Vagina (tissue), 2 donors: ENCODE data around the gene SLC12A1. TPM values are rescaled to one million over a fixed set of nuclear protein-coding genes. Genes with fewer than 3 reads are reported as not detected.

ENCODE experiments used
- DNase-seq, 2 donors: peaks; one replicate each; pipeline ENCODE4 v3.0.0-alpha.2; 2017; ENCODE audit errors: extremely low spot score in 2 of 2
- H3K27ac ChIP-seq: fragments of 200-600 bp; sonication (generic); one replicate; pipeline ENCODE4 v1.5.1; 2019
- H3K27me3 ChIP-seq: fragments of 200-600 bp; sonication (generic); one replicate; pipeline ENCODE4 v1.5.1; 2019
- H3K36me3 ChIP-seq, 2 donors: fragments of 200-600 bp; sonication (generic); one replicate each; pipeline ENCODE4 v1.5.1; 2017 to 2019
- H3K4me1 ChIP-seq: fragments of 200-600 bp; sonication (generic); one replicate; pipeline ENCODE4 v1.5.1; 2019
- H3K4me3 ChIP-seq, 2 donors: fragments of 200-600 bp; sonication (generic); 1 replicate in 1 of 2; 2 replicates in 1 of 2; pipeline ENCODE4 v1.5.1; 2016 to 2019
- H3K9me3 ChIP-seq: fragments of 200-600 bp; sonication (generic); one replicate; pipeline ENCODE4 v1.5.1; 2019
- CTCF ChIP-seq, 3 experiments: fragments of 450-650 bp in 2 of 3; fragments of 200-600 bp in 1 of 3; sonication (generic) in 1 of 3; IDR thresholded peaks; one replicate each; pipeline ENCODE4 v1.5.1; 2017 to 2019; ENCODE audit warnings: antibody characterized with exemption in 3 of 3, mild to moderate bottlenecking in 2 of 3, moderate library complexity in 2 of 3
- POLR2A ChIP-seq, 2 donors: fragments of 450-650 bp; IDR thresholded peaks; one replicate each; pipeline ENCODE4 v1.6.1; 2017; ENCODE audit warnings: antibody characterized with exemption in 2 of 2, mild to moderate bottlenecking in 2 of 2, moderate library complexity in 2 of 2
- POLR2AphosphoS5 ChIP-seq, 2 donors: sonication (generic); formaldehyde crosslinking; IDR thresholded peaks; one replicate each; pipeline ENCODE4 v1.9.0; 2017; ENCODE audit warnings: antibody characterized with exemption in 2 of 2, mild to moderate bottlenecking in 2 of 2, low read depth in 1 of 2; ENCODE audit not compliant: insufficient read depth in 1 of 2
- intact Hi-C: fragments of 100-400 bp; cut with DNase I; formaldehyde crosslinking; loops from one replicate; pipeline ENCODE4 v1.15.1; 2023
- total RNA-seq: library from RNA; depleted of rRNA; stranded (reverse); fragments of >200 nt; gene quantifications from one replicate; pipeline ENCODE4 v1.2.3, GENCODE V29; 2016

The SLC12A1 gene
- total RNA-seq, 1 donor from 2014 or later, result not detected

- DNase-seq, result no peak
- Histone ChIP-seq H3K9me3 (no peaks in the 10 kb centered on the region), H3K27ac (no peak overlapping the region), H3K4me3 (no peak overlapping the region), H3K4me1 (no peaks in the 10 kb centered on the region), H3K36me3 (no peaks in the 10 kb centered on the region), H3K27me3 (no peaks in the 10 kb centered on the region)
- no peak for TF ChIP-seq POLR2AphosphoS5 (IDR thresholded peaks at IDR 0.05; ENCODE audit: insufficient read depth in 1 of 2, low read depth in 1 of 2)
- TF ChIP-seq POLR2A (IDR thresholded peaks at IDR 0.05), result no peak
- TF ChIP-seq CTCF (IDR thresholded peaks at IDR 0.05), result no peak
- intact Hi-C loops, result no loop called here
These were observed 93.9 kb downstream of the SLC12A1 start for GRCh38 chr15:48300038-48300437.

GRCh38 chr15:48304398-48304797 lies 98.3 kb downstream of the SLC12A1 start:
- H3K4me1 ChIP-seq, result no peaks in the 10 kb centered on the region
- no peak for DNase-seq
- H3K4me3 ChIP-seq, result no peak overlapping the region
- TF ChIP-seq POLR2AphosphoS5 (IDR thresholded peaks at IDR 0.05; ENCODE audit: insufficient read depth in 1 of 2, low read depth in 1 of 2) (no peak), POLR2A (IDR thresholded peaks at IDR 0.05) (no peak), CTCF (IDR thresholded peaks at IDR 0.05) (no peak)
- no peak overlapping the region for H3K27ac ChIP-seq
- intact Hi-C loops, result no loop called here
- no peaks in the 10 kb centered on the region for H3K36me3 ChIP-seq
- H3K27me3 ChIP-seq, result no peaks in the 10 kb centered on the region
- H3K9me3 ChIP-seq, result no peaks in the 10 kb centered on the region

GRCh38 chr15:48306639-48307038 lies 100.5 kb downstream of the SLC12A1 start:
- Histone ChIP-seq H3K36me3 (no peaks in the 10 kb centered on the region), H3K4me1 (no peaks in the 10 kb centered on the region), H3K27ac (no peak overlapping the region), H3K9me3 (no peaks in the 10 kb centered on the region), H3K27me3 (no peaks in the 10 kb centered on the region), H3K4me3 (no peak overlapping the region)
- TF ChIP-seq POLR2A (IDR thresholded peaks at IDR 0.05), result no peak
- TF ChIP-seq POLR2AphosphoS5 (IDR thresholded peaks at IDR 0.05; ENCODE audit: insufficient read depth in 1 of 2, low read depth in 1 of 2), result no peak
- TF ChIP-seq CTCF (IDR thresholded peaks at IDR 0.05), result no peak
- no peak for DNase-seq
- intact Hi-C loops, result no loop called here

DNA sequence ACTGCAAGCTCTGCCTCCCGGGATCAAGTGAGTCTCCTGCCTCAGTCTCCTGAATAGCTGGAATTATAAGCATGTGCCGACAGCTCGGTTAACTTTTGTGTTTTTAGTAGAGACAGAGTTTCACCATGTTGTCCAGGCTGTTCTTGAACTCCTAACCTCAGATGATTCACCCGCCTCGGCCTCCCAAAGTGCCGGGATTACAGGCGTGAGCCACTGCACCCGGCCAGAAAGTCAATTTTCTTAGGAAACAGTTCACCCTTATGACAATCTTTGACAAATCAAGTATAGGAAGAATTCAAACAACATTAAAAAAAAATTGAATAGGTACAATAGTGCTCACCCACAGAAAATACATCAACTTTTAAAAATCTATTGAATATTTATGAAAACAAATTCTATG lies 101.5 kb downstream of the SLC12A1 start:
- Histone ChIP-seq H3K27ac (no peak overlapping the region), H3K4me1 (no peaks in the 10 kb centered on the region), H3K4me3 (no peak overlapping the region), H3K9me3 (no peaks in the 10 kb centered on the region), H3K27me3 (no peaks in the 10 kb centered on the region), H3K36me3 (no peaks in the 10 kb centered on the region)
- intact Hi-C loops, result no loop called here
- no peak for TF ChIP-seq POLR2A (IDR thresholded peaks at IDR 0.05)
- no peak for TF ChIP-seq CTCF (IDR thresholded peaks at IDR 0.05)
- TF ChIP-seq POLR2AphosphoS5 (IDR thresholded peaks at IDR 0.05; ENCODE audit: insufficient read depth in 1 of 2, low read depth in 1 of 2), result no peak
- DNase-seq, result no peak

DNA sequence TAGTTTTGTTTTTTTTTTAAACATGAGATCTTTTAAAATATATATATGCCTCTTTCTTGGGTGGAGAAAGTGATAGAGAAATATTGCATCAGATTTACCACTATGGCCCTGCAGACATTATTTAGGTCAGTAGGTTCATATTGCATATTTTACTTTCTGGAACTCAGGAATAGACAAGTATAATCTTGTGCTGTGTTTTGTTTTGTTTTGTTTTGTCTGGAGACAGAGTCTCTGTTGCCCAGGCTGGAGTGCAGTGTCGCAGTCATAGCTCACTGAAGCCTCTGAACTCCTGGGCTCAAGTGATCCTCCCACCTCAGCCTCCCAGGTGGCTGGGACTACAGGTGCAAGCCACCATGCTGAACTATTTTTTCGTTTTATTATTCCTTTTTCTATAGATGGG lies 103.6 kb downstream of the SLC12A1 start:
- intact Hi-C loops, result no loop called here
- no peaks in the 10 kb centered on the region for H3K9me3 ChIP-seq
- TF ChIP-seq POLR2AphosphoS5 (IDR thresholded peaks at IDR 0.05; ENCODE audit: insufficient read depth in 1 of 2, low read depth in 1 of 2), result no peak
- no peak for TF ChIP-seq POLR2A (IDR thresholded peaks at IDR 0.05)
- no peak for TF ChIP-seq CTCF (IDR thresholded peaks at IDR 0.05)
- no peaks in the 10 kb centered on the region for H3K27me3 ChIP-seq
- no peak overlapping the region for H3K4me3 ChIP-seq
- no peaks in the 10 kb centered on the region for H3K36me3 ChIP-seq
- no peak for DNase-seq
- H3K27ac ChIP-seq, result no peak overlapping the region
- H3K4me1 ChIP-seq, result no peaks in the 10 kb centered on the region
